ENCODE measurements around the gene CNIH4.

DNA sequence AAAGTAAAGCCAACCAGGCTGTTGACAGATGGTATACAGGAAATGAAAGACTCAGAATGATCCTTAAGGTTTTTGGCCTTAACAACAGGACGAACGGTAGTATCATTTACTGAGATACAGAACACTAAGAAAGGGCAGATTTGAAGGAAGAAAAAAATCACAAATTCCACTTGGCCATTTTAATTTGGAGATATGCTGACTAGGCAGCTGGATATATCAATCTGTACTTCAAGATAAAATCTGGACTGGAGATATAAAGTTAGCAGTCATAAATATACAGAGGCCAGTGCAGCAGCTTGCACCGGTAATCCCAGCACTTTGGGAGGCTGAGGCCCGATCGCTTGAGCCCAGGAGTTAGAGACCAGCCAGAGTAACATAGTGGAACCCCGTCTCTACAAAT is 28.0 kb upstream of the CNIH4 start:
- TF ChIP-seq, protein P1, sequence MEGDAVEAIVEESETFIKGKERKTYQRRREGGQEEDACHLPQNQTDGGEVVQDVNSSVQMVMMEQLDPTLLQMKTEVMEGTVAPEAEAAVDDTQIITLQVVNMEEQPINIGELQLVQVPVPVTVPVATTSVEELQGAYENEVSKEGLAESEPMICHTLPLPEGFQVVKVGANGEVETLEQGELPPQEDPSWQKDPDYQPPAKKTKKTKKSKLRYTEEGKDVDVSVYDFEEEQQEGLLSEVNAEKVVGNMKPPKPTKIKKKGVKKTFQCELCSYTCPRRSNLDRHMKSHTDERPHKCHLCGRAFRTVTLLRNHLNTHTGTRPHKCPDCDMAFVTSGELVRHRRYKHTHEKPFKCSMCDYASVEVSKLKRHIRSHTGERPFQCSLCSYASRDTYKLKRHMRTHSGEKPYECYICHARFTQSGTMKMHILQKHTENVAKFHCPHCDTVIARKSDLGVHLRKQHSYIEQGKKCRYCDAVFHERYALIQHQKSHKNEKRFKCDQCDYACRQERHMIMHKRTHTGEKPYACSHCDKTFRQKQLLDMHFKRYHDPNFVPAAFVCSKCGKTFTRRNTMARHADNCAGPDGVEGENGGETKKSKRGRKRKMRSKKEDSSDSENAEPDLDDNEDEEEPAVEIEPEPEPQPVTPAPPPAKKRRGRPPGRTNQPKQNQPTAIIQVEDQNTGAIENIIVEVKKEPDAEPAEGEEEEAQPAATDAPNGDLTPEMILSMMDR (IDR thresholded peaks at IDR 0.05; ENCODE audit: insufficient read depth, low read length), result no peak
- no peak for TF ChIP-seq POLR2AphosphoS5 (IDR thresholded peaks at IDR 0.05; ENCODE audit: low read depth)
- TF ChIP-seq, protein P2, sequence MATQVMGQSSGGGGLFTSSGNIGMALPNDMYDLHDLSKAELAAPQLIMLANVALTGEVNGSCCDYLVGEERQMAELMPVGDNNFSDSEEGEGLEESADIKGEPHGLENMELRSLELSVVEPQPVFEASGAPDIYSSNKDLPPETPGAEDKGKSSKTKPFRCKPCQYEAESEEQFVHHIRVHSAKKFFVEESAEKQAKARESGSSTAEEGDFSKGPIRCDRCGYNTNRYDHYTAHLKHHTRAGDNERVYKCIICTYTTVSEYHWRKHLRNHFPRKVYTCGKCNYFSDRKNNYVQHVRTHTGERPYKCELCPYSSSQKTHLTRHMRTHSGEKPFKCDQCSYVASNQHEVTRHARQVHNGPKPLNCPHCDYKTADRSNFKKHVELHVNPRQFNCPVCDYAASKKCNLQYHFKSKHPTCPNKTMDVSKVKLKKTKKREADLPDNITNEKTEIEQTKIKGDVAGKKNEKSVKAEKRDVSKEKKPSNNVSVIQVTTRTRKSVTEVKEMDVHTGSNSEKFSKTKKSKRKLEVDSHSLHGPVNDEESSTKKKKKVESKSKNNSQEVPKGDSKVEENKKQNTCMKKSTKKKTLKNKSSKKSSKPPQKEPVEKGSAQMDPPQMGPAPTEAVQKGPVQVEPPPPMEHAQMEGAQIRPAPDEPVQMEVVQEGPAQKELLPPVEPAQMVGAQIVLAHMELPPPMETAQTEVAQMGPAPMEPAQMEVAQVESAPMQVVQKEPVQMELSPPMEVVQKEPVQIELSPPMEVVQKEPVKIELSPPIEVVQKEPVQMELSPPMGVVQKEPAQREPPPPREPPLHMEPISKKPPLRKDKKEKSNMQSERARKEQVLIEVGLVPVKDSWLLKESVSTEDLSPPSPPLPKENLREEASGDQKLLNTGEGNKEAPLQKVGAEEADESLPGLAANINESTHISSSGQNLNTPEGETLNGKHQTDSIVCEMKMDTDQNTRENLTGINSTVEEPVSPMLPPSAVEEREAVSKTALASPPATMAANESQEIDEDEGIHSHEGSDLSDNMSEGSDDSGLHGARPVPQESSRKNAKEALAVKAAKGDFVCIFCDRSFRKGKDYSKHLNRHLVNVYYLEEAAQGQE (IDR thresholded peaks at IDR 0.05; ENCODE audit: insufficient replicate concordance, low read depth), result no peak

Measured in HL-60 (cell line).